Thymus (tissue), 11 donors: ENCODE results near the gene RFX2. TPM values are rescaled to one million over a fixed set of nuclear protein-coding genes. Genes with fewer than 3 reads are reported as not detected.
"Not testable (repeated sequence)": the region's sequence is repeated elsewhere in the genome, so short reads cannot be mapped to it uniquely, and the experiment has no call there.

ENCODE experiments used
- DNase-seq, 9 donors: peaks; one replicate each; pipeline ENCODE4 v3.0.0-alpha.2; 2013; ENCODE audit warnings: low spot score in 9 of 9, low read depth in 6 of 9, missing footprints in 1 of 9
- H3K27ac ChIP-seq, 2 donors: one replicate each; pipeline ENCODE4 v1.5.1; 2013; ENCODE audit warnings: control low read depth in 1 of 2, low read depth in 1 of 2, low read length in 1 of 2, mild to moderate bottlenecking in 1 of 2, moderate library complexity in 1 of 2
- H3K27me3 ChIP-seq, 2 donors: one replicate each; pipeline ENCODE4 v1.5.1; 2013; ENCODE audit warnings: low read length in 1 of 2; ENCODE audit not compliant: control insufficient read depth in 2 of 2, insufficient read depth in 1 of 2
- H3K36me3 ChIP-seq, 2 donors: one replicate each; pipeline ENCODE4 v1.5.1; 2013; ENCODE audit warnings: low read length in 1 of 2, mild to moderate bottlenecking in 1 of 2, moderate library complexity in 1 of 2; ENCODE audit not compliant: control insufficient read depth in 2 of 2, insufficient read depth in 2 of 2
- H3K4me1 ChIP-seq, 2 donors: one replicate each; pipeline ENCODE4 v1.5.1; 2013; ENCODE audit warnings: low read length in 2 of 2; ENCODE audit not compliant: control insufficient read depth in 2 of 2, insufficient read depth in 2 of 2
- H3K4me3 ChIP-seq, 2 donors: one replicate each; pipeline ENCODE4 v1.5.1; 2013; ENCODE audit warnings: low read length in 2 of 2, control low read depth in 1 of 2, mild to moderate bottlenecking in 1 of 2
- H3K9me3 ChIP-seq, 2 donors: one replicate each; pipeline ENCODE4 v1.5.1; 2013; ENCODE audit warnings: low read length in 1 of 2, mild to moderate bottlenecking in 1 of 2; ENCODE audit not compliant: control insufficient read depth in 2 of 2, insufficient read depth in 1 of 2
- WGBS: extraction: QIAGEN DNeasy Blood & Tissue Kit; methylation state at CpG from one replicate; pipeline ENCODE4 v1.1.7; 2013; 5-methylcytosine and 5-hydroxymethylcytosine counted together
- polyA plus RNA-seq: library from polyadenylated mRNA; stranded (reverse); fragments of 200-250 nt; gene quantifications from one replicate; pipeline ENCODE4 v1.2.3, GENCODE V29; 2013
- total RNA-seq: library from RNA; stranded (reverse); fragments of 120-200 nt; gene quantifications from one replicate; pipeline ENCODE4 v1.2.4, GENCODE V29; 2013
- donor health status: healthy.

The RFX2 gene
- total and polyA plus RNA-seq, 2 donors: 3.4 to 4.6 TPM

- H3K36me3 ChIP-seq: peaks cover 0 to 6% of the 10 kb centered on the region in 2 donors
These were observed 99.1 kb downstream of the RFX2 start for GRCh38 chr19:6011206-6011605.

GRCh38 chr19:6010107-6010506 lies 100.2 kb downstream of the RFX2 start:
- WGBS: 98% methylated on average over 16 of the region's 16 CpGs
- no peak for DNase-seq
- peaks cover 3 to 6% of the 10 kb centered on the region in 2 donors for H3K36me3 ChIP-seq

More at GRCh38 chr19:6011206-6011605, 99.1 kb downstream of the RFX2 start:
- Histone ChIP-seq H3K27ac (no peak overlapping the region), H3K27me3 (no peaks in the 10 kb centered on the region), H3K4me1 (no peaks in the 10 kb centered on the region), H3K4me3 (no peak overlapping the region), H3K9me3 (no peaks in the 10 kb centered on the region)
- WGBS: 97% methylated on average over 10 of the region's 10 CpGs
- no peak for DNase-seq

DNA sequence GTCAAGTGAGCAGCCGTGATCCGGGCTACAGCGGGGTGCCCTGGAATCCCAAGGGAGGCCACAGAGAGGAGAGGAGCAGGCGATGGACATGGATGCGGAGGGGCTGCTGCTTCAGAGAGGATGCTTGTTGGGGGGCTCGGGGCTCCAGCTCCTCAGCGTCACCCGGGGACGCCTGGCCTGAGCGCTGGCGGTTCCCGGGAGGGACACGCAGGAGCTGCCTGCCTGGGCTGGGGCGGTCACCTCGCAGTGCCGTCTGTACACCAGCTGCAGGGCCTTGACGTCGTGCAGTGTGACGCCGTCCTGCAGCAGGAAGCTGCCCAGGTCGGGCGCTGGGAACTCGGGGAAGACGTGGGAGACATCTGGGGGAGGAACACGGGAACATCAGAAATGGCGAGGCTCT lies 102.4 kb downstream of the RFX2 start:
- peaks cover 6 to 17% of the 10 kb centered on the region in 2 donors for H3K36me3 ChIP-seq
- 96% methylated on average over 26 of the region's 26 CpGs for WGBS
- DNase-seq: no peak

More at GRCh38 chr19:6010107-6010506, 100.2 kb downstream of the RFX2 start:
- H3K4me1 ChIP-seq: no peaks in the 10 kb centered on the region
- H3K4me3 ChIP-seq: no peak overlapping the region
- no peaks in the 10 kb centered on the region for H3K27me3 ChIP-seq
- H3K27ac ChIP-seq: no peak overlapping the region
- H3K9me3 ChIP-seq: no peaks in the 10 kb centered on the region

GRCh38 chr19:6006896-6007295 lies 103.4 kb downstream of the RFX2 start:
- no peaks in the 10 kb centered on the region for H3K4me1 ChIP-seq
- no peak for DNase-seq
- peaks cover 6 to 25% of the 10 kb centered on the region in 2 donors for H3K36me3 ChIP-seq
- H3K9me3 ChIP-seq: no peaks in the 10 kb centered on the region
- H3K4me3 ChIP-seq: no peak overlapping the region
- WGBS: 95% methylated on average over 20 of the region's 20 CpGs
- no peak overlapping the region for H3K27ac ChIP-seq
- no peaks in the 10 kb centered on the region for H3K27me3 ChIP-seq

More for the DNA sequence above, 102.4 kb downstream of the RFX2 start:
- H3K4me3 ChIP-seq: no peak overlapping the region
- no peaks in the 10 kb centered on the region for H3K9me3 ChIP-seq
- H3K4me1 ChIP-seq: no peaks in the 10 kb centered on the region
- H3K27me3 ChIP-seq: no peaks in the 10 kb centered on the region
- no peak overlapping the region for H3K27ac ChIP-seq

GRCh38 chr19:6006070-6006446 lies 104.2 kb downstream of the RFX2 start:
- H3K4me3 ChIP-seq, DNase-seq, H3K27me3 ChIP-seq, H3K9me3 ChIP-seq, H3K27ac ChIP-seq, H3K4me1 ChIP-seq: not testable (repeated sequence)
- peaks cover 6 to 33% of the 10 kb centered on the region in 2 donors for H3K36me3 ChIP-seq
- WGBS: 98% methylated on average over 7 of the region's 7 CpGs

DNA sequence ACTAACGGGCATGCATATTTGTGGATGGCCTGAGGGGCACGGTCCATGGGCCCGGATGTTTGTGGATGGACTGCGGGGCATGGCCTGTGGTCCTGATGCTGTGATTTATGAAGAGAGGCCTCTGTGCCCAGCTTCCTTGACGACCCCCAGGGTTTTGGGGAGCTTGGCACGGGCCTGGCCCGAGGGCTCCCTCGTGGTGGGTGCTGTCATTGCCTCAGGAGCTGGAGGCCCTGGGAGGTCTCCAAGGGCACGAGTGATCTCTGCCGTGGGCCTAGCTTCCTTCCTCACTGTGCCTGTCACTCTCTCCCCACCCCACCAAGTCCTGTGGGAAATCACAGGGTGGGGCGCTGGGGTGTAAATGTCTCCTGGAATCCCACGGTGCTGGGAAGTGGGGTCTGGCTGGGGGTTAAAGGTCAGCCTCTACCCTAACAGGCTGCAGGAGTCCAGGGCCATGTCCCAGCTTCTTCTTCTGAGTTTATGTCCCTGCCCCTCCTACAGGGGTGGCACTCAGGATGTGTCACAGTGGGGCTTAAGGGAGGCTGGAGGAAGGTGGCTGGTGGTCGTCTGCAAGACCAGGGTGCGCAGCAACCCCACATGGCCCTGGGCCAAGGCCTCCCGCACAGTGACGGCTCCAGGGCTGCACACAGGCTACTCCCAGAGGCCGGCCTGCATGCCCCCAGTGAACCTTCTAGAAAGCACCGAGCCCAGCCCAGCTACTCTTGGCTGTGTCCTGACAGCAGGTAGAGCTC lies 104.8 kb downstream of the RFX2 start:
- Histone ChIP-seq H3K27me3 (no peaks in the 10 kb centered on the region), H3K4me3 (no peak overlapping the region), H3K9me3 (peaks cover under 1 to 2% of the 10 kb centered on the region in 2 donors), H3K27ac (no peak overlapping the region), H3K4me1 (no peaks in the 10 kb centered on the region), H3K36me3 (peaks cover 8 to 36% of the 10 kb centered on the region in 2 donors)
- WGBS: 94% methylated on average over 18 of the region's 18 CpGs
- no peak for DNase-seq

DNA sequence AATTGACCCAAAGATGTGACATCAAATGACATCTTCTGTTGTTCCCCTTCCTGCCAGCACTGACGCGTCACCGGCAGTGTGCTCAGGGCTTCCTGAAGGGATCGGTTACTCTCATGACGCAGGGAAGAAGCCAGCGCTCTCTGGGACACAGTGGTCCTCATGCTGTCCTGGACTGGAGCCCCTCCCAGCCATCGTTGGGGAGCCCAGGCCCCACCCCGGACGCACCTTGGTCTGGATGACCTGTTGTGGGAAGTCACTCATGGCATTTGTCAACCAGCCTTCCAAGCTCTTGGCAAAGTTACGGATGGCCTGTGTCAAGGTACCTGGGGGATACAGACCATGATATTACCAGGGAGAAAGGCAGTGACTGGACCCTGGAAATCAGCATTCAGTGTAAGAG lies 106.3 kb downstream of the RFX2 start:
- H3K36me3 ChIP-seq: peaks cover 15 to 33% of the 10 kb centered on the region in 2 donors
- DNase-seq: no peak
- H3K4me1 ChIP-seq: no peaks in the 10 kb centered on the region
- H3K9me3 ChIP-seq: peaks cover 2 to 4% of the 10 kb centered on the region in 2 donors
- H3K4me3 ChIP-seq: no peak overlapping the region
- no peak overlapping the region for H3K27ac ChIP-seq
- no peaks in the 10 kb centered on the region for H3K27me3 ChIP-seq
- WGBS: 88% methylated on average over 10 of the region's 10 CpGs

DNA sequence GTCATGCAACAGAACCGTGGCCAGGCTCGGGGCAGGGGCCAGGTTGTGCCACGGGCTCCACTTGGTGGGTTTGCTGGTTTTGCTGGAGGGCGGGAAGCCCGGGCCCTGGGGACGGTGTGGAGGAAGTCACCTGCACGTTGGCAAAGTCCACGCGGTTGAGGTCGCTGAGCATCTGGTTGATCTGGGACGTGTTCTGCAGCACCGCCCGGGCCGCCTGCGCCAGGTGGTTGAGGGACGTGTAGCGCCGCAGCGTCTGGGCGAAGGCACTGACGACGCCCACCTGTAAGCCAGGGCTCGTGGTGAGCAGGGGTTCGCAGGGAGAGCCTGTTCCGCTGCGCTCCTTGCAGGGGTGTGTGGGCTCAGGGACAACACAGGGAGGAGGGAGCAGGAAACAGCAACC lies 107.7 kb downstream of the RFX2 start:
- Histone ChIP-seq H3K4me3 (no peak overlapping the region), H3K4me1 (no peaks in the 10 kb centered on the region), H3K27ac (no peak overlapping the region), H3K36me3 (peaks cover 15 to 37% of the 10 kb centered on the region in 2 donors), H3K9me3 (peaks cover 2 to 4% of the 10 kb centered on the region in 2 donors), H3K27me3 (no peaks in the 10 kb centered on the region)
- DNase-seq: no peak
- WGBS: 93% methylated on average over 26 of the region's 26 CpGs

GRCh38 chr19:6000228-6000847 lies 110.0 kb downstream of the RFX2 start:
- 99% methylated on average over 7 of the region's 7 CpGs for WGBS
- Histone ChIP-seq H3K27ac (no peak overlapping the region), H3K9me3 (peaks cover 2 to 4% of the 10 kb centered on the region in 2 donors), H3K4me3 (no peak overlapping the region), H3K36me3 (peaks cover 12 to 50% of the 10 kb centered on the region in 2 donors), H3K27me3 (no peaks in the 10 kb centered on the region), H3K4me1 (no peaks in the 10 kb centered on the region)
- DNase-seq: no peak
